ENCODE measurements around the gene PRPSAP1. TPM values are rescaled to one million over a fixed set of nuclear protein-coding genes. Genes with fewer than 3 reads are reported as not detected.

PRPSAP1 gene
- total RNA-seq, 1 experiment from 2014 or later, result 63.3 TPM

DNA sequence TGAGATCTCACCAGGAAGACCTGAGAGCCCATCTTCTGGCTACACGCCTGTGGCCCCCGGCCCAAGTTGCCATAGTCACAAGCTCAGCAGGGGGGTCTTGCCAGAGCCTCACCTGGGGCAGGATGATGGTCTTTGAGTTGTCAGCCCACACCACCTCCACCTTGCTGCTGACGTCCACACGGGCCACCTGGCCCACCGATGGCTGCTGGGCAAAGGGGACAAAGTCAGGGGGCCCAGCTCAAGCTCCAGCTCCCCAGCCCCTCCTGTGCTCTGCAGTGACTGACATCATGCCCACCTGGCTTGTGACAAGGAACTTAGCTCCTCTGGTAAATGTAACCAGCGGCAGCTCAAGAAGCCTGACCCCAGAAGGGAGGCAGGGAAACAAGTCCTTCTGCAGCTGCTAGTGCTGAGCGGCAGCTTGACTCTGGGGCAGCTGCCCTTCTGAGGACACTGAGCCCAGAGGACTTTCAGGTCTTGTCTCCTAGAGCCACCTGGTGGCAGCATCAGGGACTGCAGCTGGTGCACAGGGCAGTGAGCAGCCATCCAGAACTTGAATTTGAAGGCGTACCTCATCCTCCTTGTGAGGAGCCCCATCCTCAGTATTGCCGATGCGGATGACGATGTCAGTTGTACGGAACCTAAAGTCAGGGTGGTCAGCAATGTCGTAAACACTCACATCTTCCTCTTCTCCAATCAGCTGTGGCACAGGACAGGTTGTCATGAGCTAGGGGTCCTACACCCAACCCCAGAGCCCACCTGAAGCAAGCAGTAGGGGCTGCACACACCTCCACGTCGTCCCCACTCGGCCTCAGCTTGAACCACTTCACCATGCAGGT lies 44.2 kb upstream of the PRPSAP1 start:
- H3K27ac ChIP-seq, result no peak overlapping the region
- POLR2A ChIA-PET (ENCODE audit: unreplicated experiment), result no interaction called here
- H4K20me1 ChIP-seq (ENCODE audit: insufficient read depth), result no peaks in the 10 kb centered on the region
- no peaks in the 10 kb centered on the region for H3K9me3 ChIP-seq (ENCODE audit: insufficient read depth, low read depth)
- no peaks in the 10 kb centered on the region for H3K36me3 ChIP-seq (ENCODE audit: low read depth)
- no peaks in the 10 kb centered on the region for H3K79me2 ChIP-seq (ENCODE audit: low read depth)
- no peak overlapping the region for H3K4me2 ChIP-seq
- CTCF ChIA-PET, result interaction anchor here (0.5 to 2.0 kb wide), 11 partner anchors 8 to 95 kb away, joined by 3 to 11 read pairs (median 5); partner anchors contain the start of genes PRPSAP1 and SPHK1
- peak; percentile 59 to 84 for DNase-seq
- no peaks in the 10 kb centered on the region for H3K4me1 ChIP-seq (replicated peaks; ENCODE audit: insufficient read depth)
- no peaks in the 10 kb centered on the region; the same call in 1 of the 2 replicates for H3F3A ChIP-seq (ENCODE audit: insufficient read depth, low read depth)
- no peaks in the 10 kb centered on the region for H3K27me3 ChIP-seq (ENCODE audit: insufficient read depth, low read depth)
- no peak overlapping the region for H3K4me3 ChIP-seq
- H2AFZ ChIP-seq, result no peak overlapping the region
- H3K9me2 ChIP-seq (ENCODE audit: insufficient read depth), result no peaks in the 10 kb centered on the region
- intact Hi-C loops (cut with micrococcal nuclease; ENCODE audit: unreplicated experiment), result loop anchor here (1.0 kb wide), 2 partner anchors 33 to 96 kb away; no protein-coding TSS in a partner anchor
- TF ChIP-seq EZH2 (IDR thresholded peaks at IDR 0.05; ENCODE audit: low read depth), result no peak
- TF ChIP-seq, protein P1, sequence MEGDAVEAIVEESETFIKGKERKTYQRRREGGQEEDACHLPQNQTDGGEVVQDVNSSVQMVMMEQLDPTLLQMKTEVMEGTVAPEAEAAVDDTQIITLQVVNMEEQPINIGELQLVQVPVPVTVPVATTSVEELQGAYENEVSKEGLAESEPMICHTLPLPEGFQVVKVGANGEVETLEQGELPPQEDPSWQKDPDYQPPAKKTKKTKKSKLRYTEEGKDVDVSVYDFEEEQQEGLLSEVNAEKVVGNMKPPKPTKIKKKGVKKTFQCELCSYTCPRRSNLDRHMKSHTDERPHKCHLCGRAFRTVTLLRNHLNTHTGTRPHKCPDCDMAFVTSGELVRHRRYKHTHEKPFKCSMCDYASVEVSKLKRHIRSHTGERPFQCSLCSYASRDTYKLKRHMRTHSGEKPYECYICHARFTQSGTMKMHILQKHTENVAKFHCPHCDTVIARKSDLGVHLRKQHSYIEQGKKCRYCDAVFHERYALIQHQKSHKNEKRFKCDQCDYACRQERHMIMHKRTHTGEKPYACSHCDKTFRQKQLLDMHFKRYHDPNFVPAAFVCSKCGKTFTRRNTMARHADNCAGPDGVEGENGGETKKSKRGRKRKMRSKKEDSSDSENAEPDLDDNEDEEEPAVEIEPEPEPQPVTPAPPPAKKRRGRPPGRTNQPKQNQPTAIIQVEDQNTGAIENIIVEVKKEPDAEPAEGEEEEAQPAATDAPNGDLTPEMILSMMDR (conservative IDR thresholded peaks at IDR 0.05), result peak; percentile 89
- BruUV-seq (replicated peaks), result no TSS peak

DNA sequence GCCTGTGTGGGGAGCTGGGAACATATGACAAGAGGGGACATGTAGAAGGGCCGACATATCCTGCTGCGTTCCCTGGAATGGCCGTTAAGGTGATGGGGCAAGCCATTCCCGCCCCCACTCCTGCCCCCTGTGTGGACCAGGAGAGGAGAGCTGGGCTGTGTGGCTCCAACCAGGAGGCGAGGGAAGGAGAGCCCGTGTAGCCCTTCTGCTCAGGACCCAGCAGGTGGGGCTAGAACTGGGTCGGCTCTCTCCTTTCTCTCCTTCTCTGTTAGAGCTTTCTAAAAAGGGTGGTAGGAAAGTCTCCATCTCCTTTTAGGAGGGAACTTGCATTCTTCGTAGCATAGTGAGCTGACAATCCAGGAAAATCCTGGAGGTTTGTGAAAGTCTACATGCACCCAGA lies 43.5 kb upstream of the PRPSAP1 start:
- H3K36me3 ChIP-seq (ENCODE audit: low read depth), result no peaks in the 10 kb centered on the region
- no peaks in the 10 kb centered on the region for H3K79me2 ChIP-seq (ENCODE audit: low read depth)
- H3K4me1 ChIP-seq (replicated peaks; ENCODE audit: insufficient read depth), result no peaks in the 10 kb centered on the region
- no peak overlapping the region for H3K4me2 ChIP-seq
- no peak for TF ChIP-seq EZH2 (IDR thresholded peaks at IDR 0.05; ENCODE audit: low read depth)
- TF ChIP-seq, protein P1 (conservative IDR thresholded peaks at IDR 0.05), result no peak
- DNase-seq, result no peak
- ChIA-PET CTCF (interaction anchor here (0.5 to 2.0 kb wide), 5 partner anchors 12 to 95 kb away, joined by 3 to 11 read pairs (median 5); partner anchors contain the start of gene SPHK1), POLR2A (ENCODE audit: unreplicated experiment) (no interaction called here)
- no TSS peak for BruUV-seq (replicated peaks)
- H3K9me3 ChIP-seq (ENCODE audit: insufficient read depth, low read depth), result no peaks in the 10 kb centered on the region
- no peak overlapping the region for H3K27ac ChIP-seq
- no peak overlapping the region for H2AFZ ChIP-seq
- intact Hi-C loops (cut with micrococcal nuclease; ENCODE audit: unreplicated experiment), result no loop called here
- H3K9me2 ChIP-seq (ENCODE audit: insufficient read depth), result no peaks in the 10 kb centered on the region
- H3F3A ChIP-seq (ENCODE audit: insufficient read depth, low read depth), result no peaks in the 10 kb centered on the region; the same call in 1 of the 2 replicates
- H4K20me1 ChIP-seq (ENCODE audit: insufficient read depth), result no peaks in the 10 kb centered on the region
- H3K27me3 ChIP-seq (ENCODE audit: insufficient read depth, low read depth), result no peaks in the 10 kb centered on the region
- H3K4me3 ChIP-seq, result no peak overlapping the region

DNA sequence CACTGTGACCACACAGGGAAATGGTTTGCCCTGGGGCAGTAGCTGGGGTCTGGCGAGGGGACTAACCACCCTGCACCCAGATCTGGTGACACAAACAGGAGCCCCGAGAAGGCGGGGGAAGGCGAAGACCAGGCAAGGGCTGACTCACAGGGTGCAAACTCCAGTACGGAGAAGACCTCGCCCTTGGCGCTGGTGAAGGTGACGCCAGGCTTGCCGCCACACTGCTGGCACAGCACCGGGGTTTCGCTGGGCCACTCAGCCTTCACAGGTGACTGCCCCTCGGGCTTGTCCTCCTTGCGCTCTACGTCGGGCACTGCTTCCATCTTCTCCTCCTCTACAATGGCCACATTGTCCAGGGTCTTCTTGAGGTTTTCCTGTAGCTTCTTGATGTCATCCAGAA lies 42.3 kb upstream of the PRPSAP1 start:
- Histone ChIP-seq H3K27me3 (ENCODE audit: insufficient read depth, low read depth) (no peaks in the 10 kb centered on the region), H4K20me1 (ENCODE audit: insufficient read depth) (no peaks in the 10 kb centered on the region), H3K4me1 (replicated peaks; ENCODE audit: insufficient read depth) (no peaks in the 10 kb centered on the region), H3K36me3 (ENCODE audit: low read depth) (no peaks in the 10 kb centered on the region), H3K4me2 (no peak overlapping the region), H3K4me3 (no peak overlapping the region), H3K9me3 (ENCODE audit: insufficient read depth, low read depth) (no peaks in the 10 kb centered on the region), H3K27ac (no peak overlapping the region), H3F3A (ENCODE audit: insufficient read depth, low read depth) (no peaks in the 10 kb centered on the region; the same call in 1 of the 2 replicates), H3K9me2 (ENCODE audit: insufficient read depth) (no peaks in the 10 kb centered on the region), H3K79me2 (ENCODE audit: low read depth) (no peaks in the 10 kb centered on the region), H2AFZ (no peak overlapping the region)
- ChIA-PET POLR2A (ENCODE audit: unreplicated experiment) (interaction anchor here (1.0 kb wide), 1 partner anchor 51 kb away, joined by 5 read pairs; no protein-coding TSS in a partner anchor), CTCF (interaction anchor here (1.0 kb wide), 1 partner anchor 11 kb away, joined by 3 read pairs; no protein-coding TSS in a partner anchor)
- BruUV-seq (replicated peaks), result no TSS peak
- TF ChIP-seq, protein P1 (conservative IDR thresholded peaks at IDR 0.05), result no peak
- no peak for TF ChIP-seq EZH2 (IDR thresholded peaks at IDR 0.05; ENCODE audit: low read depth)
- DNase-seq, result peak in 1 of 2 experiments; percentile 87
- intact Hi-C loops (cut with micrococcal nuclease; ENCODE audit: unreplicated experiment), result no loop called here
